SHP77 (cell line): ENCODE results near the gene MLN.
"Not testable (repeated sequence)": the region's sequence is repeated elsewhere in the genome, so short reads cannot be mapped to it uniquely, and the experiment has no call there.

Source experiments
- DNase-seq, 2 experiments: peaks; one replicate each; lab custom pipeline; 2025; lab: John Stamatoyannopoulos, UW

The MLN gene

GRCh38 chr6:33834401-33835392 lies 30.9 kb upstream of the MLN start:
- no peak for DNase-seq

- DNase-seq = no peak
These were observed 29.8 kb upstream of the MLN start for GRCh38 chr6:33833599-33833998.

GRCh38 chr6:33832831-33833230 lies 29.0 kb upstream of the MLN start:
- not testable (repeated sequence) for DNase-seq

GRCh38 chr6:33831725-33832124 lies 27.9 kb upstream of the MLN start:
- DNase-seq = not testable (repeated sequence)

- no peak for DNase-seq
These were observed 26.9 kb upstream of the MLN start for GRCh38 chr6:33830635-33831240.

- no peak for DNase-seq
These were observed 25.2 kb upstream of the MLN start for GRCh38 chr6:33828764-33829731.

- no peak for DNase-seq
These were observed 24.6 kb upstream of the MLN start for GRCh38 chr6:33828452-33828763.

GRCh38 chr6:33827546-33828451 lies 24.0 kb upstream of the MLN start:
- no peak for DNase-seq

GRCh38 chr6:33826537-33826936 lies 22.7 kb upstream of the MLN start:
- DNase-seq = peak in 1 of 2 experiments; percentile 24

GRCh38 chr6:33824461-33825154 lies 20.8 kb upstream of the MLN start:
- no peak for DNase-seq

- no peak for DNase-seq
These were observed 20.0 kb upstream of the MLN start for GRCh38 chr6:33823806-33824205.

- DNase-seq = peak; percentile 63 to 82
These were observed 19.0 kb upstream of the MLN start for GRCh38 chr6:33822575-33823395.

GRCh38 chr6:33820784-33821520 lies 17.1 kb upstream of the MLN start:
- no peak for DNase-seq

GRCh38 chr6:33820243-33820642 lies 16.4 kb upstream of the MLN start:
- DNase-seq = no peak

- DNase-seq = no peak
These were observed 15.2 kb upstream of the MLN start for GRCh38 chr6:33819021-33819420.

GRCh38 chr6:33818293-33818692 lies 14.5 kb upstream of the MLN start:
- no peak for DNase-seq

- no peak for DNase-seq
These were observed 13.7 kb upstream of the MLN start for GRCh38 chr6:33817489-33817888.

GRCh38 chr6:33816911-33817310 lies 13.1 kb upstream of the MLN start:
- DNase-seq = no peak

- DNase-seq = peak; percentile 21 to 49
These were observed 12.1 kb upstream of the MLN start for GRCh38 chr6:33815854-33816253.
